Tibial nerve (tissue), 4 donors: ENCODE measurements around the gene SYNJ2.

Experiments
- EP300 ChIP-seq, 2 donors: sonication (generic); formaldehyde crosslinking; IDR thresholded peaks; one replicate each; pipeline ENCODE4 v1.6.1; 2017; ENCODE audit warnings: antibody characterized with exemption in 2 of 2, mild to moderate bottlenecking in 1 of 2
- POLR2A ChIP-seq, 2 donors: fragments of 450-650 bp; IDR thresholded peaks; one replicate each; pipeline ENCODE4 v1.6.1; 2017; ENCODE audit warnings: antibody characterized with exemption in 2 of 2, mild to moderate bottlenecking in 2 of 2, moderate library complexity in 2 of 2
- TF ChIP-seq, protein P1 (sequence below), 5 experiments: fragments of 200-600 bp in 3 of 5; fragments of 450-650 bp in 2 of 5; sonication (generic) in 3 of 5; IDR thresholded peaks; one replicate each; pipeline ENCODE4 v1.5.1; 2016 to 2019; ENCODE audit warnings: antibody characterized with exemption in 5 of 5, mild to moderate bottlenecking in 3 of 5, moderate library complexity in 2 of 5

DNA sequence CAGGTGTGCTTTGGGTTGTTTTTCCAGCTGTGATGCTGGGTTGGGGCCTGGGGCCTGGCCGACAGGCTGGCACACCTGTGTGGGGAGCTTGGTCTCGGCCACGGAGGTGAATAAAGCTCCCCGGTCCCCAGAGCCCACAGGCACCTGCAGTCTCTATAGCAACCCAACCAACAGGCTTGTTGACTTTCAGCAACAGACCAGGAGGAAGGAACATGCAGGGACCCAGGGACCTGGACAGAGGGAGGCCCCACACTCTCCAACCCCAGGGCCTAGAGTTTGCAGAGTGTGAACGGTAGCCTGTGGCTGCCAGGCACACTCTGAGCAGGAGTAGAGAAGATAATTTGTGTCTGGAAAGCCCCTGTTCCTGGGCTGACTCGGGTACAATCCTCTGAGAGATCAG, 14.6 kb upstream of the SYNJ2 start:
- TF ChIP-seq, protein P1, sequence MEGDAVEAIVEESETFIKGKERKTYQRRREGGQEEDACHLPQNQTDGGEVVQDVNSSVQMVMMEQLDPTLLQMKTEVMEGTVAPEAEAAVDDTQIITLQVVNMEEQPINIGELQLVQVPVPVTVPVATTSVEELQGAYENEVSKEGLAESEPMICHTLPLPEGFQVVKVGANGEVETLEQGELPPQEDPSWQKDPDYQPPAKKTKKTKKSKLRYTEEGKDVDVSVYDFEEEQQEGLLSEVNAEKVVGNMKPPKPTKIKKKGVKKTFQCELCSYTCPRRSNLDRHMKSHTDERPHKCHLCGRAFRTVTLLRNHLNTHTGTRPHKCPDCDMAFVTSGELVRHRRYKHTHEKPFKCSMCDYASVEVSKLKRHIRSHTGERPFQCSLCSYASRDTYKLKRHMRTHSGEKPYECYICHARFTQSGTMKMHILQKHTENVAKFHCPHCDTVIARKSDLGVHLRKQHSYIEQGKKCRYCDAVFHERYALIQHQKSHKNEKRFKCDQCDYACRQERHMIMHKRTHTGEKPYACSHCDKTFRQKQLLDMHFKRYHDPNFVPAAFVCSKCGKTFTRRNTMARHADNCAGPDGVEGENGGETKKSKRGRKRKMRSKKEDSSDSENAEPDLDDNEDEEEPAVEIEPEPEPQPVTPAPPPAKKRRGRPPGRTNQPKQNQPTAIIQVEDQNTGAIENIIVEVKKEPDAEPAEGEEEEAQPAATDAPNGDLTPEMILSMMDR (IDR thresholded peaks at IDR 0.05) = no peak
- no peak for TF ChIP-seq POLR2A (IDR thresholded peaks at IDR 0.05)
- no peak for TF ChIP-seq EP300 (IDR thresholded peaks at IDR 0.05)
